Measurements from ENCODE around the gene BBIP1.

BBIP1 gene

DNA sequence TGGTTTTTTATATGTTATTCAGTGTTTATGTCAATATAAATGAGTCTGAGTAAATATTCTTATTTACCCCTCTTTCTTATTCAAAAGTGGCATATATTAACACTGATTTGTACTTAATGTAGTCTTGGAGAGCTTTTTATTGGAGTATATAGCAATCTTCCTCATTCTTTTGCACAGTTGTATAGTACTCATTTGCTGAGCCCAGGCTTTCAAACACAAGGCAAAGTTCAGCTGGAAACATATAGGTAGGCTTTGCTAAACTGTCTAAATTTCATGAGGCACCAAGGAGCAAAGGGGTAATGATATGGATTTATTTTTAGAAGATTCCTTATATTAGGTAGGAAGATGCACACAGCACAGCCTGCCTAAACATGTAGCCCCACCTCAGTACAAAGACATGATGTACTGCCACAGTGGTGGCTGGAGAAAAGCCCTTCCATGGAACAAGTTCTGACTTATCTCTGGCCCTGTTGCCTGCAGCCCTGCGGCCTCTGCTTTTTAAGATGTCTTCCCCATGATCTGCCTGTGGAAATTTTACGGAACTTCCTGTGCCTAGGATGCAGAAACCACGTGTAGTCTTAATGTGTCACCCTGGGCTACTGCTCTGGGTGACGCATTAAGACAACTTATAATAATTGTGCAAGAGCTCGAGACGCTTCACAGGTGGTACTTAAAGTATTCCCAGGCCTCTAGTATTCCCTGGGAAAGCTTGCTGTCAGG is 56.9 kb downstream of the BBIP1 start:
- H3K4me3 ChIP-seq (ENCODE audit: low read length in 2 of 2), result no peak overlapping the region
- H3K4me1 ChIP-seq (ENCODE audit: control insufficient read depth, insufficient read depth, low read length), result peaks cover 14% of the 10 kb centered on the region
- no peak overlapping the region for H3K9ac ChIP-seq (ENCODE audit: low read length in 2 of 2)
- no peaks in the 10 kb centered on the region for H3K36me3 ChIP-seq (ENCODE audit: control insufficient read depth in 2 of 2, insufficient read depth in 2 of 2, low read length in 2 of 2)
- H3K9me3 ChIP-seq (ENCODE audit: control insufficient read depth in 2 of 2, low read length in 2 of 2), result no peaks in the 10 kb centered on the region
- no peak overlapping the region for H3K27ac ChIP-seq (ENCODE audit: low read length)
- no peaks in the 10 kb centered on the region for H3K27me3 ChIP-seq (ENCODE audit: control insufficient read depth in 1 of 2, insufficient read depth in 2 of 2, low read length in 2 of 2)

DNA sequence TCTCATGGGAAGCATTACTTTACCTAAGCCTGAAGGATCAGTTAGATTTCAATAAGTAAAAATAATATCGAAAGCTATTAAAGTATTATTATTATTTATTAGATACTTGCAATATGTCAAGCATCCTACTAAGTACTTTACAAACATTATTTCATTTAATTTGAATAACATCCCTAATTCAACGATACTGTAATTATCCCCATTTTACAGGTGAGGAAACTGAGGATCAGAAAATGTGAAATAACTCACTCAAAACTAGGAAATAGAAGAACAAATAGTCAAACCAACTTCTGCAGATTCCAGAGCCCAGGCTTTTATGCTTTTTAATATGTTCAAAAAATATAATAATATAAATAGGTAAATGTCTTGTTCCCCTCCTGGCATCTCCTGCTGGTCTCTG is 57.5 kb downstream of the BBIP1 start:
- Histone ChIP-seq H3K27ac (ENCODE audit: low read length) (no peak overlapping the region), H3K4me1 (ENCODE audit: control insufficient read depth, insufficient read depth, low read length) (peaks cover 14% of the 10 kb centered on the region)

DNA sequence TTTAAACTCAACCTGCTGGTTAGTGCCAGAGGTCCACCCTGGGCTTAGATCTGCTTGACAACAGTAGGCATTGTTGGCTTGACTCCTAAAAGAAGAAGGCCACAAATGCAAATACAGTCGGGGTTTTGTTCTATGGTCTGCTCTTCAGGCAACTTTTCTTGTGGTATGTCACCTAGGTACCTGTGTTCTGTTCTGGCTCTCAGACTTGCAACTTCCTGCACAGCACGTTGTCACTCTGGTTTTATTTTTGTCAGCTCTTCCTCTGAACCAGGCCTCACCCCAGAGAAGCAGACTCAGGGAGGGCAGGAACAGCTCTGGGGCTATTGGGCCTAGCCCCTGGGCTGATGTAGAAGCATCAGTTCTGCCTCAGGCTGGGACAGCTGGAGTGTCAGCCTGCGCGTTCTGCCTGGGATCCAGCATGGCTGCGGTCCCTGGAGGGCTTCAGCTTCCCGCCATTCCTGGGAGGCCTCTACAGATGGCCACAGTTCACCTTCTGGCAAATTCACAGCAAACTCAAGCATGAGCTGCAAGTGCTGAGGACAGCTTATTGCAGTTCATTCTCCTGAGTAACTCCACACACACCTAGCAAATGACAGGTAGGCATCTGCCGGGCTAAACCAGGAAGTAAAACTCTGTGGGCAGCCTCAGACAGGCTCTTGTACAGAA is 58.3 kb downstream of the BBIP1 start:
- Histone ChIP-seq H3K4me3 (ENCODE audit: low read length in 2 of 2) (no peak overlapping the region), H3K9me3 (ENCODE audit: control insufficient read depth in 2 of 2, low read length in 2 of 2) (no peaks in the 10 kb centered on the region), H3K27ac (ENCODE audit: low read length) (peak overlapping the region; percentile 31), H3K36me3 (ENCODE audit: control insufficient read depth in 2 of 2, insufficient read depth in 2 of 2, low read length in 2 of 2) (no peaks in the 10 kb centered on the region), H3K27me3 (ENCODE audit: control insufficient read depth in 1 of 2, insufficient read depth in 2 of 2, low read length in 2 of 2) (no peaks in the 10 kb centered on the region), H3K9ac (ENCODE audit: low read length in 2 of 2) (no peak overlapping the region), H3K4me1 (ENCODE audit: control insufficient read depth, insufficient read depth, low read length) (peaks cover 12% of the 10 kb centered on the region)

More for the DNA sequence above, 57.5 kb downstream of the BBIP1 start:
- H3K27me3 ChIP-seq (ENCODE audit: control insufficient read depth in 1 of 2, insufficient read depth in 2 of 2, low read length in 2 of 2), result no peaks in the 10 kb centered on the region
- H3K9ac ChIP-seq (ENCODE audit: low read length in 2 of 2), result no peak overlapping the region
- no peaks in the 10 kb centered on the region for H3K36me3 ChIP-seq (ENCODE audit: control insufficient read depth in 2 of 2, insufficient read depth in 2 of 2, low read length in 2 of 2)
- no peak overlapping the region for H3K4me3 ChIP-seq (ENCODE audit: low read length in 2 of 2)
- H3K9me3 ChIP-seq (ENCODE audit: control insufficient read depth in 2 of 2, low read length in 2 of 2), result no peaks in the 10 kb centered on the region

DNA sequence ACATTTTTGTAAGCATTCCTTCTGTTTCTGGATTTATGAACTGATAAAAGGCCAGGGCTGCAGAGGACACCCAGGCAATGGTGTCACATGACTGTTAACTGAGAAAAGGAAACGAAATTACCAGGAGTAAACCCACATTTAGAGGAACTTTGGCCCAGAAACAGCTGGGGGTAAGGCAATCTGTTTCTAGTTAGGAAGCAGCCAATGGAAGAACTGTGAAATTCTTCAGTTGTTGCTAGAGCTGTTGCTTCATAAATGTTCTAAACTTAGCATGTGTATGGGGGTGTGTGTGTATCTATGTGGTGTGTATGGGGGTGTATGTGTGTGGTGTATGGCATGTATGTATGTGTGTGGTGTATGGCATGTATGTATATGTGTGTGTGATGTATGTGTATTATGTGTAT is 59.0 kb downstream of the BBIP1 start:
- peak overlapping the region; percentile 31 for H3K27ac ChIP-seq (ENCODE audit: low read length)
- no peaks in the 10 kb centered on the region for H3K9me3 ChIP-seq (ENCODE audit: control insufficient read depth in 2 of 2, low read length in 2 of 2)
- H3K9ac ChIP-seq (ENCODE audit: low read length in 2 of 2), result no peak overlapping the region
- no peaks in the 10 kb centered on the region for H3K27me3 ChIP-seq (ENCODE audit: control insufficient read depth in 1 of 2, insufficient read depth in 2 of 2, low read length in 2 of 2)
- H3K4me1 ChIP-seq (ENCODE audit: control insufficient read depth, insufficient read depth, low read length), result peaks cover 9% of the 10 kb centered on the region
- no peak overlapping the region for H3K4me3 ChIP-seq (ENCODE audit: low read length in 2 of 2)
- no peaks in the 10 kb centered on the region for H3K36me3 ChIP-seq (ENCODE audit: control insufficient read depth in 2 of 2, insufficient read depth in 2 of 2, low read length in 2 of 2)

DNA sequence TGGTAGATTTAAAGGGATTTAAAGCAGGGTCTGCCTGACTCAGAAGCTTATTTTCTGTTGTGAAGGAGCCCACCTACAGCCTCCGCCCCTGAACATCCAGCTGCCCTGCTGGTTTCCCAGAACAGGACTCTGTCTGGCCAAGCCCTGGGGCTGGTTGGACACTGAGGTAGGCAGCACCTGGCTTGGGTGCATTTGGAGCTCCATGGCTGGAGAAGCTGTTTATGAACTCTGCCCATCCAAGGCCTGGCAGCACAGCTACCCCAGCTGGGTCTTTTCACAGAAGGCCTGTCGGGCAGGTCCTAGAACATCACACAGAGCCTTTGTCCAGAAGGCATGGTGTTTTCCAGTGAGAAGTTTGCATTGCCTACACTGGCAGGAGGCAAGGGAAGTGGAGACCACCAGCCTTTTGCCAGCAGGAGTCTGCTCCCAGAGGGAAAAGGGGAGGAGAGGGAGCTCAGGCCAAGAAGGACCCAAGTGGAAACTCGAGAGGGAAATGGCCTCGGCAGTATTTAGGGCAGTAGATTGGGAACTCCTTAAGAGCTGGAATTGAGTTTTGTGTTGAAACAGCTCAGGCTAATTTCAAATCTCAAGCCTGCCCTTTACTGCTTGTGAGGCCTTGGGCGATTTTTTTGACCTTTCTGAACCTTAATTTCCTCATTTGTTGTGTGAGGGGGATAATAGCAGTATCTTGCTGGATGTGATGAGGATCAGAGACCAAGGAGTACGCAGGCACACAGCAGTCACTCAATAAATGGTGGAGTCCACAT is 59.6 kb downstream of the BBIP1 start:
- H3K9me3 ChIP-seq (ENCODE audit: control insufficient read depth in 2 of 2, low read length in 2 of 2), result no peaks in the 10 kb centered on the region
- H3K4me3 ChIP-seq (ENCODE audit: low read length in 2 of 2), result no peak overlapping the region
- H3K27me3 ChIP-seq (ENCODE audit: control insufficient read depth in 1 of 2, insufficient read depth in 2 of 2, low read length in 2 of 2), result no peaks in the 10 kb centered on the region
- peaks cover 8% of the 10 kb centered on the region for H3K4me1 ChIP-seq (ENCODE audit: control insufficient read depth, insufficient read depth, low read length)
- no peak overlapping the region for H3K9ac ChIP-seq (ENCODE audit: low read length in 2 of 2)
- no peaks in the 10 kb centered on the region for H3K36me3 ChIP-seq (ENCODE audit: control insufficient read depth in 2 of 2, insufficient read depth in 2 of 2, low read length in 2 of 2)
- no peak overlapping the region for H3K27ac ChIP-seq (ENCODE audit: low read length)

DNA sequence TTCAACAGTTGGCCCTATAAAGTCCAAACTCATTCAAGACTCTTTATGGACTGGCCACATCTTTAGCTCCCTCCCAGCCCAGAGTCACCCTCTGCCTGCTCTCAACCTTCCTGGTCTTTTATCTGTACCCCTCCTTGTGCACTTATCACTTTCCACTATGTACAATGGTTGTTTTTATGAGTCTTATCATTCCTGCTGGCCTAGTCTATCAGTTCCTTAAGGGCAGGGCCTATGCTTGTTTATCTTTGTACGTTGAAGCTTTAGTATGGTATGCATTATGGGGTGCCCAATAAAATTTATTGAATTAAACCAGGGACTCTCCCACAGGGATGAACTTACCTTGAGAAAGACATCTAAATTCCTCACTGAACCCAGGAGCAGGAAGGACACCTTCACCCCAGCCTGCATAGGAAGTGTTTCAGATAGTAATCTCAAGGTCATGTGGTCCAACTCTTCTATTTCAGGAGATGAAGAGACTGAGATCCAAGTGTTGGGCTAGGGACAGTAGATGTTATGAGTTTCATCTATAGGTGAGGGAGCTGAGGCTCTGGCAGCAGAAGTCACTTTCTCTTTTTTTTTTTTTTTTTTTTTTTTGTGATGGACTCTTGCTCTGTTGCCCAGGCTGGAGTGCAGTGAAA is 60.6 kb downstream of the BBIP1 start:
- Histone ChIP-seq H3K27me3 (ENCODE audit: control insufficient read depth in 1 of 2, insufficient read depth in 2 of 2, low read length in 2 of 2) (no peaks in the 10 kb centered on the region), H3K36me3 (ENCODE audit: control insufficient read depth in 2 of 2, insufficient read depth in 2 of 2, low read length in 2 of 2) (no peaks in the 10 kb centered on the region), H3K27ac (ENCODE audit: low read length) (no peak overlapping the region), H3K4me1 (ENCODE audit: control insufficient read depth, insufficient read depth, low read length) (peaks cover 8% of the 10 kb centered on the region), H3K4me3 (ENCODE audit: low read length in 2 of 2) (no peak overlapping the region), H3K9me3 (ENCODE audit: control insufficient read depth in 2 of 2, low read length in 2 of 2) (no peaks in the 10 kb centered on the region), H3K9ac (ENCODE audit: low read length in 2 of 2) (no peak overlapping the region)

DNA sequence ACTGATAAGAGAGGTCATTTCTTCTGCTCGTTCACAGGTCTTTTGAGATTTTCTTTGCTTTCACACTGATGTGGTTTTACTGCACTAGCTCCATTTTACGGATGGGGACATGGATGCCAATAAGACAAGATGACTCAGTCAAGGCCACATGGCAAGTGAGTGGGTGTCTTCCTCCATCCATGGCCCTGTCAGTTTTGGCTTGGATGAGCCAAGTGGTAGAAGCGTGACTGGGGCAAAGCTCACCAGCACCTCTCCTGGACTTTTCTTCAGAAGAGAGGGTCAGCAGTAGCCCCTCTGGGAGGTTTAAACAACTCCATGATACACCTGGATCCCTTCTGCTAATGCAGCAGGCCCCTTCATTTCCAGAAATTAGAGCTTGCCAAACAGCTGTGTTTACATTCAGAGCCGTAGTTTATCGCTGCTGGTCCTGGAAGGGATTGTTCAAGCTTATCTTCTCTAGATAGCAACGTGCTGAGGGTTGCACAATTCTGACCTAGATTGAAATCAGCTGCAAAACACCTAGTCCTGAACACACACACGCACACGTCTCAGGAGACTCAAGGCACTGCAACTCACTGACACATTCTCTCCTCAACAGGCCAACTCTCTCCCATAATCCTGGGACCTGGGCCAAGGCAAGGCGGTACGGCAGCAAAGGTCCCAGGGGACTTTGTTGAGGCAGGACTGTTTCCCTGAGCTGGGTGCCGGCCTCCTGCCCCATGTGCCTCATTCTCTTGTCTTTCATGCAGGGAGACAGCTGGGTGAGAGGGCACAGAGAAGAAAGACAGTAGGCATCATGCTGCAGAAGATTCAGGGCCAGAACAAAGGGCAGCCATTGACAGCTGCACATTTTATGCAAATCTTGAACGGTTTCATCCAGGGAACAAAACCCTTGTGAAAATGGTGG is 61.5 kb downstream of the BBIP1 start:
- Histone ChIP-seq H3K9me3 (ENCODE audit: control insufficient read depth in 2 of 2, low read length in 2 of 2) (no peaks in the 10 kb centered on the region), H3K27ac (ENCODE audit: low read length) (no peak overlapping the region), H3K4me3 (ENCODE audit: low read length in 2 of 2) (no peak overlapping the region), H3K9ac (ENCODE audit: low read length in 2 of 2) (no peak overlapping the region), H3K36me3 (ENCODE audit: control insufficient read depth in 2 of 2, insufficient read depth in 2 of 2, low read length in 2 of 2) (no peaks in the 10 kb centered on the region), H3K4me1 (ENCODE audit: control insufficient read depth, insufficient read depth, low read length) (peaks cover 8% of the 10 kb centered on the region), H3K27me3 (ENCODE audit: control insufficient read depth in 1 of 2, insufficient read depth in 2 of 2, low read length in 2 of 2) (no peaks in the 10 kb centered on the region)

DNA sequence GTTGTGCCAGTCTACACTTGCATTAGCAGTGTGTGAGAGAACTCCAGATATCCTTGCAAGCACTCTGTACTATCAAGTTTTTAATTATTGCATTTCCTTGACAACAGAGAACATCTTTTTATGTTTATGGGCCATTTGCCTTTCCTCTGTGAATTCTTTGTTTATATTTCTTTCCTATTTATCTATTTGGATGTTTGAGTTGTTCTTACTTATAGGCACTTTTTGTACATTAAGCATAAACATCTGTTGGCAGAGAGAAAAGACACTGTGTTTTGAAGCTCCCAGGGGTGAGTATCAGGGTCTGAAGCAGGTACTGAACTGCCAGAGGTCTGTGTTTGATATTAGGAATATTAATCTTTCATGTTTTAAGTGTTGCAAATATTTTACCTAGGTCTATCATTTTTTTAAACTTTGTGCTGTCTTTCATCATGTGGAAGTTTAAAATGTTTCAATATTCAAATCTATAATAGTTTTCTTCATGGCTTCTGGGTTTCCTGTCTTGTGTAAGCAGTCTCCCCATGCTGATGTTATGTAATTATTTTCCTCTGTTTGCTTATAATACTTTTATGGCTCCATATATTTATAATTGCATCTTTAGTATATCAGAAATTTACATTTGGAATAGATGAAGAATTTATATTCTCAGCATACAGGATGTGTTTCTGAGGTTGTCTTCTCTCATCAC is 64.9 kb downstream of the BBIP1 start:
- Histone ChIP-seq H3K9ac (ENCODE audit: low read length in 2 of 2) (no peak overlapping the region), H3K4me3 (ENCODE audit: low read length in 2 of 2) (no peak overlapping the region), H3K27me3 (ENCODE audit: control insufficient read depth in 1 of 2, insufficient read depth in 2 of 2, low read length in 2 of 2) (no peaks in the 10 kb centered on the region), H3K4me1 (ENCODE audit: control insufficient read depth, insufficient read depth, low read length) (no peaks in the 10 kb centered on the region), H3K9me3 (ENCODE audit: control insufficient read depth in 2 of 2, low read length in 2 of 2) (no peaks in the 10 kb centered on the region), H3K36me3 (ENCODE audit: control insufficient read depth in 2 of 2, insufficient read depth in 2 of 2, low read length in 2 of 2) (no peaks in the 10 kb centered on the region), H3K27ac (ENCODE audit: low read length) (no peak overlapping the region)

DNA sequence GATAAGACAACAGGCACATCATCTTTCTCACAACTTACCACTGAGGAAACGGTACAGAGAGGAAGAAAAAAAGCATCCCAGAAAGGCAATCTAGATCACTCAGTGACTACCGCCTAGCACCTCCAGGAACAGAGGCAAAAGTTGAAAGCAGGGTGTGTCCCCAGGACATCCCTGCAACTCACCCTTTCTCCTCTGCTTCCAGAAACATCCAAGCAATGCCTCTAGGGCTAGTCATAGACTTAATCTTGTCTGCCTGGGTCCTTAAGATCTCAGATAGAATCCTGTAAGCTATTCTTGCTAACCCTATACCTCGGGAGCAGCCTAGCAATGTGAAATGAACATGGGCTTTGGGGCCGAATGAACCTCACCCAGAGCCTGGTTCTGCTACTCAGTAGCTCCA is 66.0 kb downstream of the BBIP1 start:
- no peak overlapping the region for H3K27ac ChIP-seq (ENCODE audit: low read length)
- H3K4me1 ChIP-seq (ENCODE audit: control insufficient read depth, insufficient read depth, low read length), result no peaks in the 10 kb centered on the region
- H3K9me3 ChIP-seq (ENCODE audit: control insufficient read depth in 2 of 2, low read length in 2 of 2), result no peaks in the 10 kb centered on the region

More for the DNA sequence above, 66.0 kb downstream of the BBIP1 start:
- no peaks in the 10 kb centered on the region for H3K36me3 ChIP-seq (ENCODE audit: control insufficient read depth in 2 of 2, insufficient read depth in 2 of 2, low read length in 2 of 2)
- no peak overlapping the region for H3K4me3 ChIP-seq (ENCODE audit: low read length in 2 of 2)
- H3K9ac ChIP-seq (ENCODE audit: low read length in 2 of 2), result no peak overlapping the region
- no peaks in the 10 kb centered on the region for H3K27me3 ChIP-seq (ENCODE audit: control insufficient read depth in 1 of 2, insufficient read depth in 2 of 2, low read length in 2 of 2)
